H1 (cell line): ENCODE measurements around the gene BRD7. TPM values are rescaled to one million over a fixed set of nuclear protein-coding genes. Genes with fewer than 3 reads are reported as not detected.

ENCODE experiments used
- GTF2F1 ChIP-seq: IDR thresholded peaks from 2 replicates; pipeline ENCODE4 v1.6.1; 2012; ENCODE audit warnings: low read depth, low read length, improper control_type of control experiment, borderline replicate concordance
- JUN ChIP-seq: IDR thresholded peaks from 2 replicates; pipeline ENCODE4 v1.6.1; 2011; ENCODE audit warnings: low read depth, mild to moderate bottlenecking, improper control_type of control experiment, low read length
- RFX5 ChIP-seq: IDR thresholded peaks from 2 replicates; pipeline ENCODE4 v1.6.1; 2011; ENCODE audit warnings: low read depth, low read length, improper control_type of control experiment, borderline replicate concordance
- polyA plus RNA-seq, 7 experiments: library from polyadenylated mRNA; depleted of rRNA in 3 of 7; stranded (reverse) in 5 of 7; unstranded in 2 of 7; fragments of >200 nt in 5 of 7; fragments of 200-250 nt in 2 of 7; gene quantifications; 1 replicate in 5 of 7; 2 replicates in 1 of 7; 4 replicates in 1 of 7; pipeline versions ENCODE4 v1.2.1 to v1.2.3, GENCODE V29; 2011 to 2013; ENCODE audit warnings: missing spikeins in 2 of 7, mixed read lengths in 2 of 7
- total RNA-seq: library from RNA; stranded (reverse); fragmentation: NEBNext Ultra II Directional; extraction: Animal tissue kit (Norgen Biotek cat#: 25700); gene quantifications from 2 replicates; pipeline ENCODE4 v1.2.1, GENCODE V29; 2021
- TF ChIP-seq, protein P1 (sequence below): fragments of 300-600 bp; sonication (generic); IDR thresholded peaks from 2 replicates; pipeline ENCODE4 v1.7.1; 2012; ENCODE audit warnings: low read length, moderate library complexity, mild to moderate bottlenecking, inconsistent platforms; ENCODE audit not compliant: insufficient replicate concordance

Gene BRD7
- total and polyA plus RNA-seq, 2 of the 8 experiments (the other 6 are each of a cell fraction or from before 2014, with no cell fraction given) = 42.5 to 120 TPM

DNA sequence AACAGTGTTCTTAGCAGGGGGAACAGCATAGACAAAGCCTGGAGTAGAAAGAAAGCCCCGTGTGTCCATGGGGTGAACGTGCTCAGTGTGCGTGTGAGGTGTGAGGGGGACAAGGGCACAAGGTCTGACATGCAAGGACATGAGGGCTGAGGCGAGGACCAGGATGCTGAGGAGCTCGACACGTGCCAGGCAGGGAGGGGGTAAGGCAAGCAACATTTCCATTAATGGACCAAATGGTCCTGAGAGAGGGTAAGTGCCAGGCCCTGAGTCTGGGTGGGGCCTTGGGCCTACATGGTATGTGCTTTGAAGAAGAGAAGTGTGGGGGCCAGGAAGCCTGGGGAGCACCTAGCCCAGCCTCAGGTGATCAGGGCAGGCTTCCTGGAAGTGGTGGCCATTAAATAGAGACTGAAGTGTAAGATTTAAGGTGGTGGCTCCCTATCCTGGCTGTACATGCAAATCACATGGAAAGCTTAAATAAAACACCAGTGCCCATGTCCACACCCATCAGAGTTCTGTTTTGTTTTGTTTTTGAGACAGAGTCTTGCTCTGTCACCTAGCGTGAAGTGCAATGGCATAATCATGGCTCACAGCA lies 73.2 kb downstream of the BRD7 start (continued):
- TF ChIP-seq, protein P1, sequence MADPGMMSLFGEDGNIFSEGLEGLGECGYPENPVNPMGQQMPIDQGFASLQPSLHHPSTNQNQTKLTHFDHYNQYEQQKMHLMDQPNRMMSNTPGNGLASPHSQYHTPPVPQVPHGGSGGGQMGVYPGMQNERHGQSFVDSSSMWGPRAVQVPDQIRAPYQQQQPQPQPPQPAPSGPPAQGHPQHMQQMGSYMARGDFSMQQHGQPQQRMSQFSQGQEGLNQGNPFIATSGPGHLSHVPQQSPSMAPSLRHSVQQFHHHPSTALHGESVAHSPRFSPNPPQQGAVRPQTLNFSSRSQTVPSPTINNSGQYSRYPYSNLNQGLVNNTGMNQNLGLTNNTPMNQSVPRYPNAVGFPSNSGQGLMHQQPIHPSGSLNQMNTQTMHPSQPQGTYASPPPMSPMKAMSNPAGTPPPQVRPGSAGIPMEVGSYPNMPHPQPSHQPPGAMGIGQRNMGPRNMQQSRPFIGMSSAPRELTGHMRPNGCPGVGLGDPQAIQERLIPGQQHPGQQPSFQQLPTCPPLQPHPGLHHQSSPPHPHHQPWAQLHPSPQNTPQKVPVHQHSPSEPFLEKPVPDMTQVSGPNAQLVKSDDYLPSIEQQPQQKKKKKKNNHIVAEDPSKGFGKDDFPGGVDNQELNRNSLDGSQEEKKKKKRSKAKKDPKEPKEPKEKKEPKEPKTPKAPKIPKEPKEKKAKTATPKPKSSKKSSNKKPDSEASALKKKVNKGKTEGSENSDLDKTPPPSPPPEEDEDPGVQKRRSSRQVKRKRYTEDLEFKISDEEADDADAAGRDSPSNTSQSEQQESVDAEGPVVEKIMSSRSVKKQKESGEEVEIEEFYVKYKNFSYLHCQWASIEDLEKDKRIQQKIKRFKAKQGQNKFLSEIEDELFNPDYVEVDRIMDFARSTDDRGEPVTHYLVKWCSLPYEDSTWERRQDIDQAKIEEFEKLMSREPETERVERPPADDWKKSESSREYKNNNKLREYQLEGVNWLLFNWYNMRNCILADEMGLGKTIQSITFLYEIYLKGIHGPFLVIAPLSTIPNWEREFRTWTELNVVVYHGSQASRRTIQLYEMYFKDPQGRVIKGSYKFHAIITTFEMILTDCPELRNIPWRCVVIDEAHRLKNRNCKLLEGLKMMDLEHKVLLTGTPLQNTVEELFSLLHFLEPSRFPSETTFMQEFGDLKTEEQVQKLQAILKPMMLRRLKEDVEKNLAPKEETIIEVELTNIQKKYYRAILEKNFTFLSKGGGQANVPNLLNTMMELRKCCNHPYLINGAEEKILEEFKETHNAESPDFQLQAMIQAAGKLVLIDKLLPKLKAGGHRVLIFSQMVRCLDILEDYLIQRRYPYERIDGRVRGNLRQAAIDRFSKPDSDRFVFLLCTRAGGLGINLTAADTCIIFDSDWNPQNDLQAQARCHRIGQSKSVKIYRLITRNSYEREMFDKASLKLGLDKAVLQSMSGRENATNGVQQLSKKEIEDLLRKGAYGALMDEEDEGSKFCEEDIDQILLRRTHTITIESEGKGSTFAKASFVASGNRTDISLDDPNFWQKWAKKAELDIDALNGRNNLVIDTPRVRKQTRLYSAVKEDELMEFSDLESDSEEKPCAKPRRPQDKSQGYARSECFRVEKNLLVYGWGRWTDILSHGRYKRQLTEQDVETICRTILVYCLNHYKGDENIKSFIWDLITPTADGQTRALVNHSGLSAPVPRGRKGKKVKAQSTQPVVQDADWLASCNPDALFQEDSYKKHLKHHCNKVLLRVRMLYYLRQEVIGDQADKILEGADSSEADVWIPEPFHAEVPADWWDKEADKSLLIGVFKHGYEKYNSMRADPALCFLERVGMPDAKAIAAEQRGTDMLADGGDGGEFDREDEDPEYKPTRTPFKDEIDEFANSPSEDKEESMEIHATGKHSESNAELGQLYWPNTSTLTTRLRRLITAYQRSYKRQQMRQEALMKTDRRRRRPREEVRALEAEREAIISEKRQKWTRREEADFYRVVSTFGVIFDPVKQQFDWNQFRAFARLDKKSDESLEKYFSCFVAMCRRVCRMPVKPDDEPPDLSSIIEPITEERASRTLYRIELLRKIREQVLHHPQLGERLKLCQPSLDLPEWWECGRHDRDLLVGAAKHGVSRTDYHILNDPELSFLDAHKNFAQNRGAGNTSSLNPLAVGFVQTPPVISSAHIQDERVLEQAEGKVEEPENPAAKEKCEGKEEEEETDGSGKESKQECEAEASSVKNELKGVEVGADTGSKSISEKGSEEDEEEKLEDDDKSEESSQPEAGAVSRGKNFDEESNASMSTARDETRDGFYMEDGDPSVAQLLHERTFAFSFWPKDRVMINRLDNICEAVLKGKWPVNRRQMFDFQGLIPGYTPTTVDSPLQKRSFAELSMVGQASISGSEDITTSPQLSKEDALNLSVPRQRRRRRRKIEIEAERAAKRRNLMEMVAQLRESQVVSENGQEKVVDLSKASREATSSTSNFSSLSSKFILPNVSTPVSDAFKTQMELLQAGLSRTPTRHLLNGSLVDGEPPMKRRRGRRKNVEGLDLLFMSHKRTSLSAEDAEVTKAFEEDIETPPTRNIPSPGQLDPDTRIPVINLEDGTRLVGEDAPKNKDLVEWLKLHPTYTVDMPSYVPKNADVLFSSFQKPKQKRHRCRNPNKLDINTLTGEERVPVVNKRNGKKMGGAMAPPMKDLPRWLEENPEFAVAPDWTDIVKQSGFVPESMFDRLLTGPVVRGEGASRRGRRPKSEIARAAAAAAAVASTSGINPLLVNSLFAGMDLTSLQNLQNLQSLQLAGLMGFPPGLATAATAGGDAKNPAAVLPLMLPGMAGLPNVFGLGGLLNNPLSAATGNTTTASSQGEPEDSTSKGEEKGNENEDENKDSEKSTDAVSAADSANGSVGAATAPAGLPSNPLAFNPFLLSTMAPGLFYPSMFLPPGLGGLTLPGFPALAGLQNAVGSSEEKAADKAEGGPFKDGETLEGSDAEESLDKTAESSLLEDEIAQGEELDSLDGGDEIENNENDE = no peak
- TF ChIP-seq GTF2F1 = no peak
- no peak for TF ChIP-seq RFX5
- no peak for TF ChIP-seq JUN
